ENCODE measurements around the gene CASP1. TPM values are rescaled to one million over a fixed set of nuclear protein-coding genes. Genes with fewer than 3 reads are reported as not detected.
"Not testable (repeated sequence)": the region's sequence is repeated elsewhere in the genome, so short reads cannot be mapped to it uniquely, and the experiment has no call there.

Gene CASP1
- 11.3 TPM for total RNA-seq
- long read RNA-seq, partial matches to known transcripts: 0 of 9 reads
- long read RNA-seq, other reads (novel, unspliced or antisense): 2 of 9 reads

- ATAC-seq: peak; percentile 93
- no peak for DNase-seq
- intact Hi-C loops (cut with micrococcal nuclease): no loop called here
Observed at GRCh38 chr11:105034813-105035620, at the start of gene CASP1. Gene CASP1 (minus strand): TSS chr11:105035144. CDS start chr11:105035113, 31 bp downstream.

- ATAC-seq (no peak), DNase-seq (peak; percentile 19)
- intact Hi-C loops (cut with micrococcal nuclease): no loop called here
Observed at GRCh38 chr11:105081412-105082150, 46.6 kb upstream of the CASP1 start.

GRCh38 chr11:105080171-105080906, 45.4 kb upstream of the CASP1 start:
- intact Hi-C loops (cut with micrococcal nuclease); DNase-seq: not testable (repeated sequence)
- peak; percentile 35 for ATAC-seq

GRCh38 chr11:105078283-105078682, 43.3 kb upstream of the CASP1 start:
- intact Hi-C loops (cut with micrococcal nuclease): no loop called here
- ATAC-seq (no peak), DNase-seq (no peak)

- ATAC-seq; intact Hi-C loops (cut with micrococcal nuclease); DNase-seq: not testable (repeated sequence)
Observed at GRCh38 chr11:105077141-105077790, 42.3 kb upstream of the CASP1 start.

- DNase-seq: no peak
- intact Hi-C loops (cut with micrococcal nuclease): no loop called here
- ATAC-seq: no peak
Observed at GRCh38 chr11:105074166-105074530, 39.2 kb upstream of the CASP1 start.

- DNase-seq (no peak), ATAC-seq (no peak)
Observed at GRCh38 chr11:105073456-105074165, 38.7 kb upstream of the CASP1 start.

GRCh38 chr11:105072080-105072479, 37.1 kb upstream of the CASP1 start:
- intact Hi-C loops (cut with micrococcal nuclease); ATAC-seq; DNase-seq: not testable (repeated sequence)

More at GRCh38 chr11:105073456-105074165, 38.7 kb upstream of the CASP1 start:
- intact Hi-C loops (cut with micrococcal nuclease): no loop called here

- intact Hi-C loops (cut with micrococcal nuclease): no loop called here
- ATAC-seq: no peak
- no peak for DNase-seq
Observed at GRCh38 chr11:105071089-105071732, 36.3 kb upstream of the CASP1 start.

GRCh38 chr11:105070306-105070705, 35.4 kb upstream of the CASP1 start:
- ATAC-seq: no peak
- no peak for DNase-seq
- intact Hi-C loops (cut with micrococcal nuclease): no loop called here

GRCh38 chr11:105069749-105070148, 34.8 kb upstream of the CASP1 start:
- ATAC-seq; DNase-seq; intact Hi-C loops (cut with micrococcal nuclease): not testable (repeated sequence)

GRCh38 chr11:105063245-105063941, 28.4 kb upstream of the CASP1 start:
- DNase-seq; ATAC-seq; intact Hi-C loops (cut with micrococcal nuclease): not testable (repeated sequence)

- ATAC-seq (no peak), DNase-seq (no peak)
- intact Hi-C loops (cut with micrococcal nuclease): no loop called here
Observed at GRCh38 chr11:105057432-105057831, 22.5 kb upstream of the CASP1 start.

GRCh38 chr11:105056446-105056845, 21.5 kb upstream of the CASP1 start:
- no peak for DNase-seq
- no peak for ATAC-seq
- intact Hi-C loops (cut with micrococcal nuclease): no loop called here

- ATAC-seq (no peak), DNase-seq (no peak)
- intact Hi-C loops (cut with micrococcal nuclease): no loop called here
Observed at GRCh38 chr11:105054723-105055493, 20.0 kb upstream of the CASP1 start.

GRCh38 chr11:105052487-105052886, 17.5 kb upstream of the CASP1 start:
- ATAC-seq: no peak
- intact Hi-C loops (cut with micrococcal nuclease): no loop called here

GRCh38 chr11:105051559-105051958, 16.6 kb upstream of the CASP1 start:
- intact Hi-C loops (cut with micrococcal nuclease): no loop called here
- DNase-seq (no peak), ATAC-seq (no peak)

More at GRCh38 chr11:105052487-105052886, 17.5 kb upstream of the CASP1 start:
- DNase-seq: no peak

Measured in left ventricle myocardium superior (tissue), 1 donor.